ENCODE results near the gene SUDS3.

The SUDS3 gene

DNA sequence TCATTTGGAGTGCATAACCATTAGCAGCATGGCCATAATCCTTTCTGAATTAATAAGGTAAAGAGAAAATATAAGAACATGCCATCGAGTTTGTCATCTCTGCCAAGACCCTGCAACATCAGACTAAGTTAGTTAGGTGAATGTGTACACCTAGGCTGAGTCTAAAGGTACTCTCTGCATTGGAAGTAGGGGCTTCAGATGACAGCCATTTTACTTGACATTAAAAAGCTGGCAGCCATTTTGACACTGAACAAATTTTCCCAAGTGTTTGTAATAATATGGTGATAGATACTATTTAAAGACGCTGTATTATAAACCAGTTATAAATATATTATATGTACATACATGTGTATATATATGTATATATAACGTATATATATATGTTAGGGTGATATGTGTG, 79.0 kb downstream of the SUDS3 start:
- no peaks in the 10 kb centered on the region for H3K36me3 Mint-ChIP-seq (ENCODE audit: low read depth)
- H3K4me3 Mint-ChIP-seq = no peak overlapping the region
- peaks cover 16% of the 10 kb centered on the region for H3K27me3 Mint-ChIP-seq (ENCODE audit: low read depth, poor library complexity)
- H3K27ac Mint-ChIP-seq = no peak overlapping the region
- DNase-seq = no peak
- TF ChIP-seq CTCF (IDR thresholded peaks at IDR 0.05) = no peak
- H3K9me3 Mint-ChIP-seq = peaks cover 7% of the 10 kb centered on the region
- H3K4me1 Mint-ChIP-seq = no peaks in the 10 kb centered on the region

DNA sequence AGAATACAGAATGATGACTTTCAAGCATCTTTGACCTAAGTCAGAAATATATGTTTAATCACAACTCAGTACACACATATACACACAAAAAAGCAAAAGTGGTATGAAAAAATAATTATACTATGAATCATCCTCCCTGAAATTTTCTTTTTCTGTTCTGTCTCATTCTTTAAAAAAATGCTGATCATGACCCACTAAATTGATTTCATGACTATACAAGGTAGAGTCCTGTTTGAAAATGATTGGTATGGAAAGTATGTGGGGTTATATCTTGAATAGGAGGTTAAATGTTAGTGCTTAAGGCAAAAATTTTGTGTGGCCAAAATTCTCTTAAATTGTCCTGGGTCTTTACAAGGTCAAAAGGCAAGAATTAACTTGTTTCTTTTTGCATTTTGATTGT, 80.4 kb downstream of the SUDS3 start:
- TF ChIP-seq CTCF (IDR thresholded peaks at IDR 0.05) = no peak
- H3K9me3 Mint-ChIP-seq = peaks cover 7% of the 10 kb centered on the region
- no peaks in the 10 kb centered on the region for H3K4me1 Mint-ChIP-seq
- no peak overlapping the region for H3K27ac Mint-ChIP-seq
- H3K27me3 Mint-ChIP-seq (ENCODE audit: low read depth, poor library complexity) = peaks cover 10% of the 10 kb centered on the region
- DNase-seq = no peak
- H3K36me3 Mint-ChIP-seq (ENCODE audit: low read depth) = no peaks in the 10 kb centered on the region
- H3K4me3 Mint-ChIP-seq = no peak overlapping the region

- H3K27me3 Mint-ChIP-seq (ENCODE audit: low read depth, poor library complexity) = peaks cover 9% of the 10 kb centered on the region
- no peak overlapping the region for H3K4me3 Mint-ChIP-seq
- H3K4me1 Mint-ChIP-seq = no peaks in the 10 kb centered on the region
- H3K36me3 Mint-ChIP-seq (ENCODE audit: low read depth) = no peaks in the 10 kb centered on the region
- H3K27ac Mint-ChIP-seq = no peak overlapping the region
- H3K9me3 Mint-ChIP-seq = peaks cover 7% of the 10 kb centered on the region
- no peak for TF ChIP-seq CTCF (IDR thresholded peaks at IDR 0.05)
- DNase-seq = no peak
These were observed 82.8 kb downstream of the SUDS3 start for GRCh38 chr12:118459110-118459509.

GRCh38 chr12:118463677-118464076, 87.3 kb downstream of the SUDS3 start:
- no peak for TF ChIP-seq CTCF (IDR thresholded peaks at IDR 0.05)
- peaks cover 3% of the 10 kb centered on the region for H3K27me3 Mint-ChIP-seq (ENCODE audit: low read depth, poor library complexity)
- no peak overlapping the region for H3K27ac Mint-ChIP-seq
- peaks cover 7% of the 10 kb centered on the region for H3K9me3 Mint-ChIP-seq
- no peaks in the 10 kb centered on the region for H3K4me1 Mint-ChIP-seq
- H3K4me3 Mint-ChIP-seq = no peak overlapping the region
- no peaks in the 10 kb centered on the region for H3K36me3 Mint-ChIP-seq (ENCODE audit: low read depth)
- no peak for DNase-seq

GRCh38 chr12:118465706-118466105, 89.4 kb downstream of the SUDS3 start:
- no peak for TF ChIP-seq CTCF (IDR thresholded peaks at IDR 0.05)
- no peaks in the 10 kb centered on the region for H3K36me3 Mint-ChIP-seq (ENCODE audit: low read depth)
- H3K9me3 Mint-ChIP-seq = no peaks in the 10 kb centered on the region
- peaks cover 7% of the 10 kb centered on the region for H3K27me3 Mint-ChIP-seq (ENCODE audit: low read depth, poor library complexity)
- no peaks in the 10 kb centered on the region for H3K4me1 Mint-ChIP-seq
- no peak overlapping the region for H3K27ac Mint-ChIP-seq
- no peak for DNase-seq
- no peak overlapping the region for H3K4me3 Mint-ChIP-seq

All from nephron progenitor cell (in vitro differentiated cells).